ENCODE results near the gene ARSI.

GRCh38 chr5:150252489-150252888 lies 50.2 kb downstream of the ARSI start:
- TF ChIP-seq CTCF (conservative IDR thresholded peaks at IDR 0.05; ENCODE audit: low read depth, low read length) (no peak), EZH2phosphoT487 (IDR thresholded peaks at IDR 0.05; ENCODE audit: borderline replicate concordance, low read length) (no peak)

All from PC-3 (cell line).